HEK293 (cell line): ENCODE measurements around the gene HHLA2.

Experiments used
- CTCF ChIA-PET: fragments of 350-600 bp; formaldehyde crosslinking; extraction: SDS; loops from one replicate; lab custom pipeline; 2021; ENCODE audit warnings: antibody characterized with exemption; lab: Yijun Ruan, JAX
- POLR2A ChIA-PET: fragments of 300-600 bp; formaldehyde crosslinking; extraction: SDS; loops from one replicate; lab custom pipeline; 2020; ENCODE audit warnings: antibody characterized with exemption, inconsistent platforms; lab: Yijun Ruan, JAX
- H3K27ac ChIP-seq: fragments of 200-500 bp; sonication (Bioruptor generic); 2 replicates; pipeline ENCODE4 v1.5.1; 2014; ENCODE audit warnings: low read depth, low read length, control low read depth, inconsistent platforms; ENCODE audit errors: extremely low read depth
- H3K36me3 ChIP-seq, 2 experiments: fragments of 200-500 bp in 1 of 2; sonication (Bioruptor generic) in 1 of 2; 1 replicate in 1 of 2; 2 replicates in 1 of 2; pipeline ENCODE4 v1.5.1; 2014 to 2017; ENCODE audit warnings: inconsistent platforms in 2 of 2, low read length in 2 of 2; ENCODE audit not compliant: control insufficient read depth in 2 of 2, insufficient read depth in 1 of 2
- H3K4me1 ChIP-seq: fragments of 200-500 bp; sonication (Bioruptor generic); 2 replicates; pipeline ENCODE4 v1.5.1; 2014; ENCODE audit warnings: mild to moderate bottlenecking, low read length, inconsistent platforms; ENCODE audit not compliant: control insufficient read depth, insufficient read depth
- H3K4me3 ChIP-seq: 2 replicates; pipeline ENCODE4 v1.5.1; 2011; ENCODE audit warnings: low read depth, mild to moderate bottlenecking, control low read depth, low read length, moderate library complexity
- H3K9me3 ChIP-seq: fragments of 200-500 bp; sonication (Bioruptor generic); 2 replicates; pipeline ENCODE4 v1.5.1; 2014; ENCODE audit warnings: low read depth, low read length, inconsistent platforms; ENCODE audit not compliant: control insufficient read depth, insufficient read depth
- GLIS2 ChIP-seq: fragments of 450-650 bp; formaldehyde crosslinking; IDR thresholded peaks from 2 replicates; pipeline ENCODE4 v1.5.1; 2016; ENCODE audit warnings: missing biosample characterization, missing genetic modification characterization
- KLF1 ChIP-seq: fragments of 450-650 bp; formaldehyde crosslinking; IDR thresholded peaks from 2 replicates; pipeline ENCODE4 v1.5.1; 2016; ENCODE audit warnings: missing biosample characterization, missing genetic modification characterization
- MZF1 ChIP-seq: fragments of 450-650 bp; formaldehyde crosslinking; IDR thresholded peaks from 2 replicates; pipeline ENCODE4 v1.5.1; 2017; ENCODE audit warnings: missing biosample characterization, missing genetic modification characterization, borderline replicate concordance
- SCRT2 ChIP-seq: fragments of 450-650 bp; formaldehyde crosslinking; IDR thresholded peaks from 2 replicates; pipeline ENCODE4 v1.5.1; 2016; ENCODE audit warnings: missing biosample characterization, missing genetic modification characterization
- ZBTB48 ChIP-seq: fragments of 450-650 bp; formaldehyde crosslinking; IDR thresholded peaks from 2 replicates; pipeline ENCODE4 v1.5.1; 2016; ENCODE audit warnings: missing biosample characterization, missing genetic modification characterization
- ZBTB7A ChIP-seq: fragments of 450-650 bp; formaldehyde crosslinking; IDR thresholded peaks from 2 replicates; pipeline ENCODE4 v1.5.1; 2016; ENCODE audit warnings: low read depth, missing biosample characterization, missing genetic modification characterization
- ZEB2 ChIP-seq: fragments of 450-650 bp; formaldehyde crosslinking; IDR thresholded peaks from 2 replicates; pipeline ENCODE4 v1.5.1; 2016; ENCODE audit warnings: missing biosample characterization, missing genetic modification characterization
- ZNF132 ChIP-seq: fragments of 450-650 bp; formaldehyde crosslinking; IDR thresholded peaks from 2 replicates; pipeline ENCODE4 v1.5.1; 2017; ENCODE audit warnings: missing biosample characterization, missing genetic modification characterization, borderline replicate concordance
- ZNF140 ChIP-seq: fragments of 450-650 bp; formaldehyde crosslinking; IDR thresholded peaks from 2 replicates; pipeline ENCODE4 v1.5.1; 2016; ENCODE audit warnings: missing biosample characterization, missing genetic modification characterization
- ZNF16 ChIP-seq: fragments of 450-650 bp; formaldehyde crosslinking; IDR thresholded peaks from 2 replicates; pipeline ENCODE4 v1.5.1; 2016; ENCODE audit warnings: low read depth, missing biosample characterization, missing genetic modification characterization
- ZNF174 ChIP-seq: fragments of 450-650 bp; formaldehyde crosslinking; IDR thresholded peaks from 2 replicates; pipeline ENCODE4 v1.5.0; 2017; ENCODE audit warnings: missing biosample characterization, mild to moderate bottlenecking, missing genetic modification characterization
- ZNF302 ChIP-seq: fragments of 450-650 bp; formaldehyde crosslinking; IDR thresholded peaks from 2 replicates; pipeline ENCODE4 v1.5.1; 2016; ENCODE audit warnings: missing biosample characterization, missing genetic modification characterization, low read depth
- ZNF416 ChIP-seq: fragments of 450-650 bp; formaldehyde crosslinking; IDR thresholded peaks from 2 replicates; pipeline ENCODE4 v1.5.1; 2016; ENCODE audit warnings: missing biosample characterization, missing genetic modification characterization
- ZNF514 ChIP-seq: fragments of 450-650 bp; formaldehyde crosslinking; IDR thresholded peaks from 2 replicates; pipeline ENCODE4 v1.5.1; 2016; ENCODE audit warnings: missing biosample characterization, missing genetic modification characterization
- ZNF548 ChIP-seq: fragments of 450-650 bp; formaldehyde crosslinking; IDR thresholded peaks from 2 replicates; pipeline ENCODE4 v1.5.1; 2016; ENCODE audit warnings: missing biosample characterization, missing genetic modification characterization
- ZNF549 ChIP-seq: fragments of 450-650 bp; IDR thresholded peaks from 2 replicates; pipeline ENCODE4 v1.5.1; 2018; ENCODE audit warnings: missing biosample characterization, missing genetic modification characterization, mild to moderate bottlenecking, inconsistent platforms, moderate library complexity
- ZNF585B ChIP-seq: fragments of 450-650 bp; formaldehyde crosslinking; IDR thresholded peaks from 2 replicates; pipeline ENCODE4 v1.5.1; 2016; ENCODE audit warnings: missing biosample characterization, missing genetic modification characterization
- ZNF600 ChIP-seq: fragments of 450-650 bp; formaldehyde crosslinking; IDR thresholded peaks from 2 replicates; pipeline ENCODE4 v1.5.1; 2016; ENCODE audit warnings: missing biosample characterization, missing genetic modification characterization
- ZNF664 ChIP-seq: fragments of 450-650 bp; formaldehyde crosslinking; IDR thresholded peaks from 2 replicates; pipeline ENCODE4 v1.5.1; 2016; ENCODE audit warnings: missing biosample characterization, missing genetic modification characterization
- ZNF670 ChIP-seq: fragments of 450-650 bp; formaldehyde crosslinking; IDR thresholded peaks from 2 replicates; pipeline ENCODE4 v1.5.1; 2016; ENCODE audit warnings: missing biosample characterization, missing genetic modification characterization, low read depth
- ZNF701 ChIP-seq: fragments of 450-650 bp; formaldehyde crosslinking; IDR thresholded peaks from 2 replicates; pipeline ENCODE4 v1.5.1; 2016; ENCODE audit warnings: missing biosample characterization, missing genetic modification characterization
- ZNF776 ChIP-seq: fragments of 450-650 bp; formaldehyde crosslinking; IDR thresholded peaks from 2 replicates; pipeline ENCODE4 v1.5.0; 2017; ENCODE audit warnings: missing biosample characterization, missing genetic modification characterization, borderline replicate concordance
- TF ChIP-seq, protein P1 (sequence below): fragments of 450-650 bp; formaldehyde crosslinking; IDR thresholded peaks from 2 replicates; pipeline ENCODE4 v1.5.1; 2016; ENCODE audit warnings: missing biosample characterization, missing genetic modification characterization
- TF ChIP-seq, protein P2 (sequence below): fragments of 450-650 bp; formaldehyde crosslinking; IDR thresholded peaks from 2 replicates; pipeline ENCODE4 v1.5.1; 2016; ENCODE audit warnings: missing biosample characterization, missing genetic modification characterization
- TF ChIP-seq, protein P3 (sequence below): fragments of 450-650 bp; formaldehyde crosslinking; IDR thresholded peaks from 2 replicates; pipeline ENCODE4 v1.5.1; 2016; ENCODE audit warnings: missing biosample characterization, missing genetic modification characterization
- TF ChIP-seq, protein P4 (sequence below): fragments of 450-650 bp; formaldehyde crosslinking; IDR thresholded peaks from 2 replicates; pipeline ENCODE4 v1.5.1; 2016; ENCODE audit warnings: missing biosample characterization, missing genetic modification characterization

The HHLA2 gene

GRCh38 chr3:108408883-108409799 is 112.8 kb downstream of the HHLA2 start:
- Histone ChIP-seq H3K4me3 (no peak overlapping the region), H3K4me1 (peaks cover 5% of the 10 kb centered on the region; the same call in 1 of the 2 replicates), H3K9me3 (no peaks in the 10 kb centered on the region), H3K27ac (no peak overlapping the region), H3K36me3 (no peaks in the 10 kb centered on the region)
- ChIA-PET POLR2A (no interaction called here), CTCF (no interaction called here)
- TF ChIP-seq ZNF302 (tag by site-specific recombination) (no peak), KLF1 (no peak), GLIS2 (tag by site-specific recombination) (no peak), ZNF701 (tag by site-specific recombination) (no peak), ZBTB48 (no peak), MZF1 (tag by site-specific recombination) (no peak), ZNF664 (tag by site-specific recombination) (no peak), ZNF132 (tag by site-specific recombination) (no peak), ZNF416 (tag by site-specific recombination) (no peak), ZNF140 (tag by site-specific recombination) (no peak), ZNF174 (tag by site-specific recombination) (no peak), ZEB2 (tag by site-specific recombination) (no peak), SCRT2 (tag by site-specific recombination) (no peak), ZNF514 (tag by site-specific recombination) (no peak)
- TF ChIP-seq, protein P1, sequence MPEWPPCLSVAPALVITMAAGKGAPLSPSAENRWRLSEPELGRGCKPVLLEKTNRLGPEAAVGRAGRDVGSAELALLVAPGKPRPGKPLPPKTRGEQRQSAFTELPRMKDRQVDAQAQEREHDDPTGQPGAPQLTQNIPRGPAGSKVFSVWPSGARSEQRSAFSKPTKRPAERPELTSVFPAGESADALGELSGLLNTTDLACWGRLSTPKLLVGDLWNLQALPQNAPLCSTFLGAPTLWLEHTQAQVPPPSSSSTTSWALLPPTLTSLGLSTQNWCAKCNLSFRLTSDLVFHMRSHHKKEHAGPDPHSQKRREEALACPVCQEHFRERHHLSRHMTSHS = no peak
- TF ChIP-seq, protein P2, sequence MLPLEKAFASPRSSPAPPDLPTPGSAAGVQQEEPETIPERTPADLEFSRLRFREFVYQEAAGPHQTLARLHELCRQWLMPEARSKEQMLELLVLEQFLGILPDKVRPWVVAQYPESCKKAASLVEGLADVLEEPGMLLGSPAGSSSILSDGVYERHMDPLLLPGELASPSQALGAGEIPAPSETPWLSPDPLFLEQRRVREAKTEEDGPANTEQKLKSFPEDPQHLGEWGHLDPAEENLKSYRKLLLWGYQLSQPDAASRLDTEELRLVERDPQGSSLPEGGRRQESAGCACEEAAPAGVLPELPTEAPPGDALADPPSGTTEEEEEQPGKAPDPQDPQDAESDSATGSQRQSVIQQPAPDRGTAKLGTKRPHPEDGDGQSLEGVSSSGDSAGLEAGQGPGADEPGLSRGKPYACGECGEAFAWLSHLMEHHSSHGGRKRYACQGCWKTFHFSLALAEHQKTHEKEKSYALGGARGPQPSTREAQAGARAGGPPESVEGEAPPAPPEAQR (tag by site-specific recombination) = no peak
- TF ChIP-seq, protein P3, sequence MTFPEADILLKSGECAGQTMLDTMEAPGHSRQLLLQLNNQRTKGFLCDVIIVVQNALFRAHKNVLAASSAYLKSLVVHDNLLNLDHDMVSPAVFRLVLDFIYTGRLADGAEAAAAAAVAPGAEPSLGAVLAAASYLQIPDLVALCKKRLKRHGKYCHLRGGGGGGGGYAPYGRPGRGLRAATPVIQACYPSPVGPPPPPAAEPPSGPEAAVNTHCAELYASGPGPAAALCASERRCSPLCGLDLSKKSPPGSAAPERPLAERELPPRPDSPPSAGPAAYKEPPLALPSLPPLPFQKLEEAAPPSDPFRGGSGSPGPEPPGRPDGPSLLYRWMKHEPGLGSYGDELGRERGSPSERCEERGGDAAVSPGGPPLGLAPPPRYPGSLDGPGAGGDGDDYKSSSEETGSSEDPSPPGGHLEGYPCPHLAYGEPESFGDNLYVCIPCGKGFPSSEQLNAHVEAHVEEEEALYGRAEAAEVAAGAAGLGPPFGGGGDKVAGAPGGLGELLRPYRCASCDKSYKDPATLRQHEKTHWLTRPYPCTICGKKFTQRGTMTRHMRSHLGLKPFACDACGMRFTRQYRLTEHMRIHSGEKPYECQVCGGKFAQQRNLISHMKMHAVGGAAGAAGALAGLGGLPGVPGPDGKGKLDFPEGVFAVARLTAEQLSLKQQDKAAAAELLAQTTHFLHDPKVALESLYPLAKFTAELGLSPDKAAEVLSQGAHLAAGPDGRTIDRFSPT = no peak
- TF ChIP-seq, protein P4, sequence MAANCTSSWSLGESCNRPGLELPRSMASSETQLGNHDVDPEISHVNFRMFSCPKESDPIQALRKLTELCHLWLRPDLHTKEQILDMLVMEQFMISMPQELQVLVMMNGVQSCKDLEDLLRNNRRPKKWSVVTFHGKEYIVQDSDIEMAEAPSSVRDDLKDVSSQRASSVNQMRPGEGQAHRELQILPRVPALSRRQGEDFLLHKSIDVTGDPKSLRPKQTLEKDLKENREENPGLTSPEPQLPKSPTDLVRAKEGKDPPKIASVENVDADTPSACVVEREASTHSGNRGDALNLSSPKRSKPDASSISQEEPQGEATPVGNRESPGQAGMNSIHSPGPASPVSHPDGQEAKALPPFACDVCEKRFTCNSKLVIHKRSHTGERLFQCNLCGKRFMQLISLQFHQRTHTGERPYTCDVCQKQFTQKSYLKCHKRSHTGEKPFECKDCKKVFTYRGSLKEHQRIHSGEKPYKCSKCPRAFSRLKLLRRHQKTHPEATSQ (tag by site-specific recombination) = no peak

DNA sequence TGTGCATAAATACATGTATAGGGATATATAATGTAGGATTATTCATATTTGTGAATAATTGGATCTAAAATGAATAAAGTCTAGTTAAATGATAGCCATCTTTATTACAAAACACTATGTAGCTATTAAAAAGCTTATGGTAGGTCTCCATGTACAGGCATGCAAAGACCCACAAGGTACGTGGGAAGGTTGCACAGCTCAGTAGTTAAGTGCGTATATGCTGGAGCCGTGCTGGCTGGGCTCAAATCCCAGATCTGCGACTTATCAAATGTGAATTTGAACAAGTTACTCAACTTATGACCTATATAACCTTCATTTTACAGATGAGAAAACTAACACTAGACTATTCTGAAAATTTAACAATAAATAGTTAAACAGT is 113.4 kb downstream of the HHLA2 start:
- CTCF ChIA-PET = no interaction called here
- Histone ChIP-seq H3K4me1 (peaks cover 5% of the 10 kb centered on the region; the same call in 1 of the 2 replicates), H3K9me3 (no peaks in the 10 kb centered on the region), H3K4me3 (no peak overlapping the region), H3K27ac (no peak overlapping the region), H3K36me3 (no peaks in the 10 kb centered on the region)
- POLR2A ChIA-PET = no interaction called here
- TF ChIP-seq ZBTB7A (tag by site-specific recombination) (no peak), ZNF776 (tag by site-specific recombination) (no peak), ZNF585B (tag by site-specific recombination) (no peak), ZNF600 (tag by site-specific recombination) (no peak), ZNF549 (tag by site-specific recombination) (no peak), ZNF548 (no peak), ZNF16 (no peak), ZNF670 (tag by site-specific recombination) (no peak)
- TF ChIP-seq, protein P2 (tag by site-specific recombination) = no peak
